C1 segment of cervical spinal cord (tissue), 14 donors: ENCODE results near the gene CHKB.

ENCODE experiments used
- DNase-seq, 14 donors: peaks; one replicate each; lab custom pipeline; 2025; lab: John Stamatoyannopoulos, UW

CHKB gene

GRCh38 chr22:50531546-50531961 is 51.1 kb downstream of the CHKB start:
- DNase-seq = no peak

- peak in 2 of 14 donors; percentile 18 to 37 for DNase-seq
Observed at GRCh38 chr22:50530877-50531545, 51.6 kb downstream of the CHKB start.

GRCh38 chr22:50530580-50530876 is 52.1 kb downstream of the CHKB start:
- no peak for DNase-seq

GRCh38 chr22:50529897-50530579 is 52.6 kb downstream of the CHKB start, which contains the start of gene TYMP:
Gene TYMP, minus strand, starts transcription at chr22:50530012. Its CDS starts 303 bp downstream, at chr22:50529709.
- peak in 2 of 14 donors; percentile 47 to 56 for DNase-seq

- no peak for DNase-seq
Observed at GRCh38 chr22:50529416-50529896, 53.2 kb downstream of the CHKB start.
